A549 (cell line): Measurements from ENCODE around the gene UNC5C. TPM values are rescaled to one million over a fixed set of nuclear protein-coding genes. Genes with fewer than 3 reads are reported as not detected.

Experiments
- ATAC-seq, 2 experiments: fragments of 200-7000 bp in 1 of 2; fragments of >200 bp in 1 of 2; cut with Nextera tagmentation in 1 of 2; cut with Tn5 transposase in 1 of 2; 3 replicates each; pipeline versions ENCODE4 v1.8.0 to v1.9.1; 2018 to 2020; ENCODE audit warnings: mild to moderate bottlenecking in 1 of 2, moderate library complexity in 1 of 2
- CTCF ChIA-PET: fragments of 300-600 bp; sonication (Branson Sonifier 250); formaldehyde crosslinking; extraction: SDS; loops from one replicate; lab custom pipeline; 2021; ENCODE audit warnings: antibody characterized with exemption, inconsistent platforms; lab: Yijun Ruan, JAX
- POLR2A ChIA-PET: fragments of 350-600 bp; formaldehyde crosslinking; extraction: SDS; loops from one replicate; lab custom pipeline; 2021; ENCODE audit warnings: antibody characterized with exemption, inconsistent platforms; lab: Yijun Ruan, JAX
- DNase-seq, 2 experiments: peaks; one replicate each; pipeline versions ENCODE4 v3.0.0 to v3.0.0-alpha.2; 2011 to 2016; ENCODE audit warnings: low read depth in 1 of 2, low spot score in 1 of 2
- FAIRE-seq: peaks from 2 replicates; lab custom pipeline; 2011; peaks lifted over from hg19 to GRCh38; lab: Jason Lieb, UNC
- H3K27ac ChIP-seq, 2 experiments: fragments of >200 bp; sonication (Bioruptor Twin); formaldehyde crosslinking; 3 replicates each; pipeline ENCODE4 v1.5.1; 2016 to 2017
- H3K4me1 ChIP-seq: fragments of >200 bp; sonication (Bioruptor Twin); formaldehyde crosslinking; 3 replicates; pipeline ENCODE4 v1.6.1; 2016
- H3K4me2 ChIP-seq: fragments of >200 bp; sonication (Bioruptor Twin); formaldehyde crosslinking; 3 replicates; pipeline ENCODE4 v1.6.1; 2016
- H3K4me3 ChIP-seq: fragments of >200 bp; sonication (Bioruptor Twin); formaldehyde crosslinking; 3 replicates; pipeline ENCODE4 v1.5.1; 2016
- H3K9me3 ChIP-seq: fragments of >200 bp; sonication (Bioruptor Twin); formaldehyde crosslinking; 3 replicates; pipeline ENCODE4 v1.6.1; 2016
- BHLHE40 ChIP-seq: IDR thresholded peaks from 2 replicates; pipeline ENCODE4 v1.6.1; 2012; ENCODE audit warnings: low read depth, low read length, inconsistent platforms
- CBX8 ChIP-seq: fragments of 200-600 bp; sonication (generic); IDR thresholded peaks from 2 replicates; pipeline ENCODE4 v1.6.1; 2016
- CHD2 ChIP-seq: fragments of 150-350 bp; IDR thresholded peaks from 2 replicates; pipeline ENCODE4 v1.6.1; 2014; ENCODE audit warnings: low read length; ENCODE audit not compliant: partially characterized antibody
- EHMT2 ChIP-seq: fragments of 200-600 bp; sonication (generic); IDR thresholded peaks from 2 replicates; pipeline ENCODE4 v1.6.1; 2016; ENCODE audit warnings: antibody characterized with exemption, low read depth, mild to moderate bottlenecking, moderate library complexity
- FOSL2 ChIP-seq, 2 experiments: fragments of 450-650 bp in 1 of 2; fragments of >200 bp in 1 of 2; sonication (Bioruptor Twin) in 1 of 2; formaldehyde crosslinking; IDR thresholded peaks; 2 replicates each; pipeline versions ENCODE4 v1.5.0 to v1.6.1; 2016 to 2020; ENCODE audit warnings: mild to moderate bottlenecking in 1 of 2, moderate library complexity in 1 of 2
- FOXS1 ChIP-seq: fragments of 250-450 bp; sonication (Bioruptor Pico); IDR thresholded peaks from 2 replicates; pipeline ENCODE4 v1.5.0; 2020; ENCODE audit warnings: mild to moderate bottlenecking, moderate library complexity
- HDAC2 ChIP-seq: fragments of 200-600 bp; sonication (generic); IDR thresholded peaks from 2 replicates; pipeline ENCODE4 v1.6.1; 2016
- HEYL ChIP-seq: fragments of 250-450 bp; sonication (Bioruptor Pico); IDR thresholded peaks from 2 replicates; pipeline ENCODE4 v1.8.0; 2021; ENCODE audit warnings: mild to moderate bottlenecking, moderate library complexity
- HOXA7 ChIP-seq: fragments of 250-450 bp; sonication (Bioruptor Pico); IDR thresholded peaks from 2 replicates; pipeline ENCODE4 v1.5.0; 2020; ENCODE audit warnings: mild to moderate bottlenecking, moderate library complexity
- HOXB13 ChIP-seq: fragments of 250-450 bp; sonication (Bioruptor Pico); IDR thresholded peaks from 2 replicates; pipeline ENCODE4 v1.5.0; 2020; ENCODE audit warnings: low read depth, mild to moderate bottlenecking, moderate library complexity
- HOXB5 ChIP-seq: fragments of 250-450 bp; sonication (Bioruptor Pico); IDR thresholded peaks from 2 replicates; pipeline ENCODE4 v1.5.0; 2020; ENCODE audit warnings: mild to moderate bottlenecking, moderate library complexity
- KDM1A ChIP-seq: fragments of 200-600 bp; sonication (generic); IDR thresholded peaks from 2 replicates; pipeline ENCODE4 v1.6.1; 2016; ENCODE audit warnings: low read depth, mild to moderate bottlenecking
- KDM5A ChIP-seq: fragments of 200-600 bp; sonication (generic); IDR thresholded peaks from 2 replicates; pipeline ENCODE4 v1.6.1; 2016; ENCODE audit warnings: antibody characterized with exemption, mild to moderate bottlenecking
- NFE2L2 ChIP-seq: fragments of 150-350 bp; conservative IDR thresholded peaks from 2 replicates; pipeline ENCODE4 v1.6.1; 2014; ENCODE audit warnings: low read length
- RAD21 ChIP-seq, 2 experiments: fragments of >200 bp in 1 of 2; sonication (Bioruptor Twin) in 1 of 2; formaldehyde crosslinking in 1 of 2; IDR thresholded peaks in 1 of 2; conservative IDR thresholded peaks in 1 of 2; 2 replicates in 1 of 2; 3 replicates in 1 of 2; pipeline ENCODE4 v1.6.1; 2012 to 2018; ENCODE audit warnings: inconsistent platforms in 1 of 2
- RCOR1 ChIP-seq: fragments of 150-350 bp; IDR thresholded peaks from 2 replicates; pipeline ENCODE4 v1.6.1; 2014; ENCODE audit warnings: antibody characterized with exemption, low read length, low read depth
- RFX5 ChIP-seq: fragments of 450-650 bp; IDR thresholded peaks from 2 replicates; pipeline ENCODE4 v1.7.1; 2014; ENCODE audit warnings: antibody characterized with exemption, mild to moderate bottlenecking, moderate library complexity
- RNF2 ChIP-seq: fragments of 200-600 bp; sonication (generic); IDR thresholded peaks from 2 replicates; pipeline ENCODE4 v1.6.1; 2016; ENCODE audit warnings: low read depth, mild to moderate bottlenecking, antibody characterized with exemption, moderate library complexity, borderline replicate concordance
- TP53 ChIP-seq: fragments of 250-450 bp; sonication (Bioruptor Pico); IDR thresholded peaks from 2 replicates; pipeline ENCODE4 v1.5.0; 2021; ENCODE audit warnings: mild to moderate bottlenecking, moderate library complexity
- ZFP36 ChIP-seq: fragments of 450-650 bp; IDR thresholded peaks from 2 replicates; pipeline ENCODE4 v1.6.1; 2014; ENCODE audit warnings: borderline replicate concordance; ENCODE audit not compliant: partially characterized antibody
- WGBS: methylation state at CpG from one replicate; pipeline ENCODE4 v1.1.6; 2017; ENCODE audit errors: missing lambda C conversion rate; 5-methylcytosine and 5-hydroxymethylcytosine counted together
- polyA plus RNA-seq, 4 experiments: library from polyadenylated mRNA; depleted of rRNA in 3 of 4; stranded (reverse); fragments of >200 nt; fragmentation: RNase III in 1 of 4; extraction: RNeasy Plus Mini Kit Qiagen cat#74134 plus additional on column Dnase treatment in 1 of 4; gene quantifications; 2 replicates in 3 of 4; 3 replicates in 1 of 4; pipeline ENCODE4 v1.2.3, GENCODE V29; 2011 to 2017
- TF ChIP-seq, protein P1 (sequence below): IDR thresholded peaks from 2 replicates; pipeline ENCODE4 v1.6.1; 2012
- TF ChIP-seq, protein P2 (sequence below): fragments of >200 bp; sonication (Bioruptor Twin); formaldehyde crosslinking; IDR thresholded peaks from 2 replicates; pipeline ENCODE4 v1.6.1; 2016
- TF ChIP-seq, protein P3 (sequence below): fragments of >200 bp; sonication (Bioruptor Twin); formaldehyde crosslinking; IDR thresholded peaks from 3 replicates; pipeline ENCODE4 v1.5.1; 2016
- TF ChIP-seq, protein P4 (sequence below): fragments of 250-450 bp; sonication (Bioruptor Pico); IDR thresholded peaks from 2 replicates; pipeline ENCODE4 v1.5.0; 2020; ENCODE audit warnings: low read depth, mild to moderate bottlenecking, moderate library complexity
- TF ChIP-seq, protein P5 (sequence below): IDR thresholded peaks from 2 replicates; pipeline ENCODE4 v1.6.1; 2012; ENCODE audit warnings: low read depth, borderline replicate concordance

Gene UNC5C
- polyA plus RNA-seq, 2 of the 4 experiments (the other 2 are of a cell fraction), result 0.13 TPM; not detected in 1

DNA sequence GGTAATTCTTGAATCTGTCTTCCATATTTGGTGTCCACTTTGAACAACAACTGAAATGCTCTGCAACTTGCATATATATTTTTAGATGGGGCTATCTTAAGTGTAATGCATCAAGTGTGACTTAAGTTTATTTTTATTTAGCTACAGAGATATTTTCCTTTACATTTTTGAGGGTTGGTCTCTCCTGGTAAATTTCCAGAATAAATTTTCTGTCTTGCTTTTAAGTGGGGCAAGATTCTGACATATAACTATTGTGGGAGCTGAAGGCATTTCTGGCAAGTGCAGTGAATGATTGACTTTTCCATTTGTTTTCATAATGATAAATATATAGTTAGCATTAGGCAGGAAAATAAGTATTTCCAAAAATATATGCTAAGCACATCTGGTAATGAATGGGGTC, 18.8 kb downstream of the UNC5C start:
- TF ChIP-seq, protein P1, sequence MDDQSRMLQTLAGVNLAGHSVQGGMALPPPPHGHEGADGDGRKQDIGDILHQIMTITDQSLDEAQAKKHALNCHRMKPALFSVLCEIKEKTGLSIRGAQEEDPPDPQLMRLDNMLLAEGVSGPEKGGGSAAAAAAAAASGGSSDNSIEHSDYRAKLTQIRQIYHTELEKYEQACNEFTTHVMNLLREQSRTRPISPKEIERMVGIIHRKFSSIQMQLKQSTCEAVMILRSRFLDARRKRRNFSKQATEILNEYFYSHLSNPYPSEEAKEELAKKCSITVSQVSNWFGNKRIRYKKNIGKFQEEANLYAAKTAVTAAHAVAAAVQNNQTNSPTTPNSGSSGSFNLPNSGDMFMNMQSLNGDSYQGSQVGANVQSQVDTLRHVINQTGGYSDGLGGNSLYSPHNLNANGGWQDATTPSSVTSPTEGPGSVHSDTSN, result no peak
- TF ChIP-seq ZFP36, result no peak
- no peak for TF ChIP-seq HOXB5
- TF ChIP-seq, protein P2, sequence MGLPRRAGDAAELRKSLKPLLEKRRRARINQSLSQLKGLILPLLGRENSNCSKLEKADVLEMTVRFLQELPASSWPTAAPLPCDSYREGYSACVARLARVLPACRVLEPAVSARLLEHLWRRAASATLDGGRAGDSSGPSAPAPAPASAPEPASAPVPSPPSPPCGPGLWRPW, result no peak
- TF ChIP-seq RNF2, result no peak
- no peak for TF ChIP-seq BHLHE40
- TF ChIP-seq KDM5A, result no peak
- TF ChIP-seq HOXB13 (CRISPR knock-in tag), result no peak
- TF ChIP-seq, protein P3, sequence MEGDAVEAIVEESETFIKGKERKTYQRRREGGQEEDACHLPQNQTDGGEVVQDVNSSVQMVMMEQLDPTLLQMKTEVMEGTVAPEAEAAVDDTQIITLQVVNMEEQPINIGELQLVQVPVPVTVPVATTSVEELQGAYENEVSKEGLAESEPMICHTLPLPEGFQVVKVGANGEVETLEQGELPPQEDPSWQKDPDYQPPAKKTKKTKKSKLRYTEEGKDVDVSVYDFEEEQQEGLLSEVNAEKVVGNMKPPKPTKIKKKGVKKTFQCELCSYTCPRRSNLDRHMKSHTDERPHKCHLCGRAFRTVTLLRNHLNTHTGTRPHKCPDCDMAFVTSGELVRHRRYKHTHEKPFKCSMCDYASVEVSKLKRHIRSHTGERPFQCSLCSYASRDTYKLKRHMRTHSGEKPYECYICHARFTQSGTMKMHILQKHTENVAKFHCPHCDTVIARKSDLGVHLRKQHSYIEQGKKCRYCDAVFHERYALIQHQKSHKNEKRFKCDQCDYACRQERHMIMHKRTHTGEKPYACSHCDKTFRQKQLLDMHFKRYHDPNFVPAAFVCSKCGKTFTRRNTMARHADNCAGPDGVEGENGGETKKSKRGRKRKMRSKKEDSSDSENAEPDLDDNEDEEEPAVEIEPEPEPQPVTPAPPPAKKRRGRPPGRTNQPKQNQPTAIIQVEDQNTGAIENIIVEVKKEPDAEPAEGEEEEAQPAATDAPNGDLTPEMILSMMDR, result no peak
- no peak for TF ChIP-seq HOXA7 (CRISPR knock-in tag)
- TF ChIP-seq RCOR1, result no peak
- TF ChIP-seq EHMT2, result no peak
- no peak for TF ChIP-seq TP53 (CRISPR knock-in tag)
- no peak for TF ChIP-seq RAD21 (conservative IDR thresholded peaks at IDR 0.05 in 1 of 2, IDR thresholded peaks at IDR 0.05 in 1 of 2)
- TF ChIP-seq, protein P4, sequence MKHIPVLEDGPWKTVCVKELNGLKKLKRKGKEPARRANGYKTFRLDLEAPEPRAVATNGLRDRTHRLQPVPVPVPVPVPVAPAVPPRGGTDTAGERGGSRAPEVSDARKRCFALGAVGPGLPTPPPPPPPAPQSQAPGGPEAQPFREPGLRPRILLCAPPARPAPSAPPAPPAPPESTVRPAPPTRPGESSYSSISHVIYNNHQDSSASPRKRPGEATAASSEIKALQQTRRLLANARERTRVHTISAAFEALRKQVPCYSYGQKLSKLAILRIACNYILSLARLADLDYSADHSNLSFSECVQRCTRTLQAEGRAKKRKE, result no peak
- no peak for TF ChIP-seq KDM1A
- TF ChIP-seq, protein P5, sequence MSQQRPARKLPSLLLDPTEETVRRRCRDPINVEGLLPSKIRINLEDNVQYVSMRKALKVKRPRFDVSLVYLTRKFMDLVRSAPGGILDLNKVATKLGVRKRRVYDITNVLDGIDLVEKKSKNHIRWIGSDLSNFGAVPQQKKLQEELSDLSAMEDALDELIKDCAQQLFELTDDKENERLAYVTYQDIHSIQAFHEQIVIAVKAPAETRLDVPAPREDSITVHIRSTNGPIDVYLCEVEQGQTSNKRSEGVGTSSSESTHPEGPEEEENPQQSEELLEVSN, result no peak
- TF ChIP-seq RFX5, result no peak
- no peak for TF ChIP-seq NFE2L2
- TF ChIP-seq HEYL, result no peak
- CTCF ChIA-PET, result no interaction called here
- no peaks in the 10 kb centered on the region for H3K4me1 ChIP-seq
- H3K27ac ChIP-seq, result no peak overlapping the region
- H3K4me2 ChIP-seq, result no peak overlapping the region
- POLR2A ChIA-PET, result no interaction called here
- FAIRE-seq (no peak), DNase-seq (no peak), ATAC-seq (no peak)
- no peak overlapping the region for H3K4me3 ChIP-seq
- no peaks in the 10 kb centered on the region for H3K9me3 ChIP-seq

DNA sequence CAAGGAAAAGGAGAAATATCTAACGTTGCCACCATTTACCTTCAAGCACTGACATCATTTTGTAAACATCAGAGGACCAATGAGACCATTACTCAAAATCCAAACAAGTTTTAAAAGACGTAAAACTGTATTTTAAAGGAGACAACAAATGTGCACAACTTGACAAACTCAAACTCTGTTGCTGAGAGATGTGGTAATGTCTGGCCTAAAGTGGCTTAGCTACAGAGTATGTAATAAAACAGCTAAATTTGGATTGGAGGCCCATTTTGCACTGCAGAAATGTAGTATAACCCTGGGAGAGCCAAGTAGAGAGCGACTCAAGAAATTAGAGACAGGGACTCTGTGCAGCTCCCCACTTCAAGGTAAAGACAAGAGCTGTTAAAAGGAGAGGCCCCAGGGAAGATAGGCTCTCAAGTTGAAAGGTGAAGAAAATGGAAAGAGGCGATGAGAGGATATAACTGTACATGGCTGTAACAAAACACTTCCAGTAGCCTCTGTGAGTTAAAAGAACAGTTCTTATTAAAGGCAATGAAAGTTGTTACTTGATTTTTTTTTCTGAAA, 20.3 kb downstream of the UNC5C start:
- Histone ChIP-seq H3K4me1 (no peaks in the 10 kb centered on the region), H3K4me3 (no peak overlapping the region), H3K9me3 (no peaks in the 10 kb centered on the region), H3K27ac (no peak overlapping the region), H3K4me2 (no peak overlapping the region)
- no peak for DNase-seq
- ATAC-seq, result no peak
- CTCF ChIA-PET, result no interaction called here
- POLR2A ChIA-PET, result no interaction called here
- WGBS, result 70% methylated on average over 4 of the region's 4 CpGs
- no peak for FAIRE-seq
- no peak for TF ChIP-seq KDM1A
- no peak for TF ChIP-seq CBX8
- TF ChIP-seq FOSL2 (IDR thresholded peaks at IDR 0.05), result no peak
- no peak for TF ChIP-seq FOSL2 (CRISPR knock-in tag; IDR thresholded peaks at IDR 0.05)
- TF ChIP-seq, protein P4, result no peak
- no peak for TF ChIP-seq FOXS1
- no peak for TF ChIP-seq CHD2
- TF ChIP-seq TP53 (CRISPR knock-in tag), result no peak
- TF ChIP-seq HDAC2, result no peak
- TF ChIP-seq, all 56 proteins: peak for 0
